Measurements from ENCODE around the gene BTBD19.
"Not testable (repeated sequence)": the region's sequence is repeated elsewhere in the genome, so short reads cannot be mapped to it uniquely, and the experiment has no call there.

BTBD19 gene

GRCh38 chr1:44810101-44810761 is 1.9 kb downstream of the BTBD19 start:
- no peaks in the 10 kb centered on the region for H3K9me3 Mint-ChIP-seq

GRCh38 chr1:44810762-44811105 is 2.4 kb downstream of the BTBD19 start:
- Mint-ChIP-seq H3K27ac (peak overlapping the region; percentile 99), H3K4me3 (peak overlapping the region; percentile 79), H3K36me3 (ENCODE audit: low read depth) (peaks cover 51% of the 10 kb centered on the region), H3K4me1 (ENCODE audit: low read depth) (peaks cover 67% of the 10 kb centered on the region)
- H3K27me3 Mint-ChIP-seq (ENCODE audit: low read depth); H3K9me3 Mint-ChIP-seq; DNase-seq (ENCODE audit: low spot score): not testable (repeated sequence)

More at GRCh38 chr1:44810101-44810761, 1.9 kb downstream of the BTBD19 start:
- peak overlapping the region; percentile 99 for H3K27ac Mint-ChIP-seq
- peak; percentile 35 for DNase-seq (ENCODE audit: low spot score)
- H3K27me3 Mint-ChIP-seq (ENCODE audit: low read depth), result no peaks in the 10 kb centered on the region
- H3K4me3 Mint-ChIP-seq, result peak overlapping the region; percentile 79
- peaks cover 66% of the 10 kb centered on the region for H3K4me1 Mint-ChIP-seq (ENCODE audit: low read depth)
- peaks cover 52% of the 10 kb centered on the region for H3K36me3 Mint-ChIP-seq (ENCODE audit: low read depth)

- H3K4me1 Mint-ChIP-seq (ENCODE audit: low read depth), result peaks cover 67% of the 10 kb centered on the region
- H3K9me3 Mint-ChIP-seq, result no peaks in the 10 kb centered on the region
- DNase-seq (ENCODE audit: low spot score), result no peak
- peak overlapping the region; percentile 6 for H3K4me3 Mint-ChIP-seq
- H3K27me3 Mint-ChIP-seq (ENCODE audit: low read depth), result no peaks in the 10 kb centered on the region
- H3K36me3 Mint-ChIP-seq (ENCODE audit: low read depth), result peaks cover 52% of the 10 kb centered on the region
- H3K27ac Mint-ChIP-seq, result peak overlapping the region; percentile 99
Observed at GRCh38 chr1:44811234-44811633, 2.9 kb downstream of the BTBD19 start.

- H3K9me3 Mint-ChIP-seq, result no peaks in the 10 kb centered on the region
- peaks cover 56% of the 10 kb centered on the region for H3K4me1 Mint-ChIP-seq (ENCODE audit: low read depth)
- DNase-seq (ENCODE audit: low spot score), result no peak
- no peak overlapping the region for H3K4me3 Mint-ChIP-seq
- H3K36me3 Mint-ChIP-seq (ENCODE audit: low read depth), result peaks cover 39% of the 10 kb centered on the region
- no peaks in the 10 kb centered on the region for H3K27me3 Mint-ChIP-seq (ENCODE audit: low read depth)
- H3K27ac Mint-ChIP-seq, result peak overlapping the region; percentile 99
Observed at GRCh38 chr1:44812822-44813543, 4.7 kb downstream of the BTBD19 start.

GRCh38 chr1:44815926-44816325 is 7.6 kb downstream of the BTBD19 start:
- not testable (repeated sequence) for H3K27me3 Mint-ChIP-seq (ENCODE audit: low read depth); H3K27ac Mint-ChIP-seq; H3K9me3 Mint-ChIP-seq; DNase-seq (ENCODE audit: low spot score)
- H3K4me3 Mint-ChIP-seq, result peak overlapping the region; percentile 78
- peaks cover 46% of the 10 kb centered on the region for H3K4me1 Mint-ChIP-seq (ENCODE audit: low read depth)
- peaks cover 33% of the 10 kb centered on the region for H3K36me3 Mint-ChIP-seq (ENCODE audit: low read depth)

GRCh38 chr1:44817307-44817706 is 9.0 kb downstream of the BTBD19 start:
- H3K4me3 Mint-ChIP-seq, result peak overlapping the region; percentile 32
- H3K27me3 Mint-ChIP-seq (ENCODE audit: low read depth), result no peaks in the 10 kb centered on the region
- no peak for DNase-seq (ENCODE audit: low spot score)
- H3K9me3 Mint-ChIP-seq, result no peaks in the 10 kb centered on the region
- peaks cover 36% of the 10 kb centered on the region for H3K4me1 Mint-ChIP-seq (ENCODE audit: low read depth)
- peak overlapping the region; percentile 53 for H3K27ac Mint-ChIP-seq
- peaks cover 27% of the 10 kb centered on the region for H3K36me3 Mint-ChIP-seq (ENCODE audit: low read depth)

- peak overlapping the region; percentile 74 for H3K4me3 Mint-ChIP-seq
- H3K27me3 Mint-ChIP-seq (ENCODE audit: low read depth), result no peaks in the 10 kb centered on the region
- H3K36me3 Mint-ChIP-seq (ENCODE audit: low read depth), result peaks cover 23% of the 10 kb centered on the region
- DNase-seq (ENCODE audit: low spot score), result no peak
- peak overlapping the region; percentile 98 for H3K27ac Mint-ChIP-seq
- H3K9me3 Mint-ChIP-seq, result no peaks in the 10 kb centered on the region
- H3K4me1 Mint-ChIP-seq (ENCODE audit: low read depth), result peaks cover 34% of the 10 kb centered on the region
Observed at GRCh38 chr1:44817771-44818495, 9.6 kb downstream of the BTBD19 start.

GRCh38 chr1:44819196-44819607 is 10.9 kb downstream of the BTBD19 start:
- Mint-ChIP-seq H3K36me3 (ENCODE audit: low read depth) (peaks cover 16% of the 10 kb centered on the region), H3K27me3 (ENCODE audit: low read depth) (no peaks in the 10 kb centered on the region), H3K27ac (peak overlapping the region; percentile 98), H3K4me3 (peak overlapping the region; percentile 87), H3K9me3 (no peaks in the 10 kb centered on the region), H3K4me1 (ENCODE audit: low read depth) (peaks cover 32% of the 10 kb centered on the region)
- no peak for DNase-seq (ENCODE audit: low spot score)

GRCh38 chr1:44819608-44820327 is 11.4 kb downstream of the BTBD19 start:
- peaks cover 31% of the 10 kb centered on the region for H3K4me1 Mint-ChIP-seq (ENCODE audit: low read depth)
- peak; percentile 84 for DNase-seq (ENCODE audit: low spot score)
- no peaks in the 10 kb centered on the region for H3K9me3 Mint-ChIP-seq

GRCh38 chr1:44820328-44821239 is 12.3 kb downstream of the BTBD19 start:
- Mint-ChIP-seq H3K27ac (peak overlapping the region; percentile 98), H3K36me3 (ENCODE audit: low read depth) (peaks cover 7% of the 10 kb centered on the region), H3K9me3 (no peaks in the 10 kb centered on the region), H3K4me1 (ENCODE audit: low read depth) (peaks cover 25% of the 10 kb centered on the region), H3K4me3 (peak overlapping the region; percentile 87), H3K27me3 (ENCODE audit: low read depth) (no peaks in the 10 kb centered on the region)
- DNase-seq (ENCODE audit: low spot score), result no peak

More at GRCh38 chr1:44819608-44820327, 11.4 kb downstream of the BTBD19 start:
- Mint-ChIP-seq H3K27ac (peak overlapping the region; percentile 98), H3K27me3 (ENCODE audit: low read depth) (no peaks in the 10 kb centered on the region), H3K4me3 (peak overlapping the region; percentile 87), H3K36me3 (ENCODE audit: low read depth) (peaks cover 15% of the 10 kb centered on the region)

- H3K4me3 Mint-ChIP-seq, result peak overlapping the region; percentile 87
- H3K36me3 Mint-ChIP-seq (ENCODE audit: low read depth), result peaks cover 3% of the 10 kb centered on the region
- H3K9me3 Mint-ChIP-seq, result no peaks in the 10 kb centered on the region
- H3K4me1 Mint-ChIP-seq (ENCODE audit: low read depth), result peaks cover 27% of the 10 kb centered on the region
- no peaks in the 10 kb centered on the region for H3K27me3 Mint-ChIP-seq (ENCODE audit: low read depth)
- H3K27ac Mint-ChIP-seq, result peak overlapping the region; percentile 50
- no peak for DNase-seq (ENCODE audit: low spot score)
Observed at GRCh38 chr1:44821240-44821715, 13.0 kb downstream of the BTBD19 start.

GRCh38 chr1:44822131-44822701 is 13.9 kb downstream of the BTBD19 start:
- H3K9me3 Mint-ChIP-seq, result no peaks in the 10 kb centered on the region
- no peak for DNase-seq (ENCODE audit: low spot score)
- peaks cover 27% of the 10 kb centered on the region for H3K4me1 Mint-ChIP-seq (ENCODE audit: low read depth)
- H3K27me3 Mint-ChIP-seq (ENCODE audit: low read depth), result no peaks in the 10 kb centered on the region
- H3K27ac Mint-ChIP-seq, result no peak overlapping the region
- H3K36me3 Mint-ChIP-seq (ENCODE audit: low read depth), result peaks cover 3% of the 10 kb centered on the region
- no peak overlapping the region for H3K4me3 Mint-ChIP-seq
